Activated T-helper 1 cell treated with anti-CD3 and anti-CD28 coated beads, Interleukin-12 subunit alpha, Interleukin-12 subunit beta, Interleukin-2, Interleukin-4 antibody, amounts not matched to agents 30 ng/mL and 10 ng/mL and 1 ng/mL, durations not matched to agents 14 hours and 24 hours and 36 hours (primary cell): ENCODE results near the gene IFNA13. TPM values are rescaled to one million over a fixed set of nuclear protein-coding genes. Genes with fewer than 3 reads are reported as not detected.

Experiments used
- DNase-seq: peaks from one replicate; pipeline ENCODE4 v3.0.0; 2021; ENCODE audit warnings: low spot score
- H3K27ac Mint-ChIP-seq: one replicate; pipeline ENCODE4 v1.8.0; 2021; ENCODE audit warnings: mild to moderate bottlenecking, mixed read lengths
- H3K27me3 Mint-ChIP-seq: one replicate; pipeline ENCODE4 v1.8.0; 2022; ENCODE audit warnings: mild to moderate bottlenecking, moderate library complexity, mixed read lengths; ENCODE audit not compliant: insufficient read depth
- H3K36me3 Mint-ChIP-seq: one replicate; pipeline ENCODE4 v1.8.0; 2021; ENCODE audit warnings: low read depth, mixed read lengths
- H3K4me1 Mint-ChIP-seq: one replicate; pipeline ENCODE4 v1.8.0; 2021; ENCODE audit warnings: low read depth, mixed read lengths
- H3K4me3 Mint-ChIP-seq: one replicate; pipeline ENCODE4 v1.8.0; 2021; ENCODE audit warnings: mild to moderate bottlenecking, moderate library complexity, mixed read lengths
- H3K9me3 Mint-ChIP-seq: one replicate; pipeline ENCODE4 v1.8.0; 2021; ENCODE audit warnings: mixed read lengths
- intact Hi-C: fragments of 100-400 bp; cut with micrococcal nuclease; formaldehyde crosslinking; loops from one replicate; pipeline ENCODE4 v1.15.1; 2024
- total RNA-seq: library from RNA; stranded (reverse); gene quantifications from 2 replicates; pipeline ENCODE4 v1.2.3, GENCODE V29; 2022

Gene IFNA13
- total RNA-seq, 1 donor from 2014 or later, result not detected

GRCh38 chr9:21340735-21341134 lies 27.1 kb downstream of the IFNA13 start:
- no peak for DNase-seq
- H3K9me3 Mint-ChIP-seq, result peaks cover 12% of the 10 kb centered on the region
- H3K4me3 Mint-ChIP-seq, result no peak overlapping the region
- peaks cover 1% of the 10 kb centered on the region for H3K36me3 Mint-ChIP-seq
- peaks cover 48% of the 10 kb centered on the region for H3K27me3 Mint-ChIP-seq
- H3K27ac Mint-ChIP-seq, result no peak overlapping the region
- intact Hi-C loops, result no loop called here
- no peaks in the 10 kb centered on the region for H3K4me1 Mint-ChIP-seq

- Mint-ChIP-seq H3K27ac (no peak overlapping the region), H3K4me3 (peak overlapping the region; percentile 70), H3K9me3 (no peaks in the 10 kb centered on the region), H3K4me1 (peaks cover 21% of the 10 kb centered on the region), H3K27me3 (peaks cover 20% of the 10 kb centered on the region), H3K36me3 (peaks cover 17% of the 10 kb centered on the region)
- DNase-seq, result no peak
- intact Hi-C loops, result loop anchor here (10.0 kb wide), 3 partner anchors 302 to 908 kb away; partner anchors contain the start of genes FOCAD and HACD4
Observed at GRCh38 chr9:21336457-21336856, 31.4 kb downstream of the IFNA13 start.

- intact Hi-C loops, result loop anchor here (1.0 to 10.0 kb wide), 7 partner anchors 9 to 910 kb away; partner anchors contain the start of genes FOCAD and HACD4
- no peaks in the 10 kb centered on the region for H3K9me3 Mint-ChIP-seq
- H3K4me1 Mint-ChIP-seq, result peaks cover 32% of the 10 kb centered on the region
- peaks cover 25% of the 10 kb centered on the region for H3K36me3 Mint-ChIP-seq
- H3K27me3 Mint-ChIP-seq, result peaks cover 13% of the 10 kb centered on the region
- peak; percentile 75 for DNase-seq
- peak within 1 kb of the TSS; percentile 85 for H3K27ac Mint-ChIP-seq
- H3K4me3 Mint-ChIP-seq, result peak within 1 kb of the TSS; percentile 92
Observed at GRCh38 chr9:21334701-21335632, 32.9 kb downstream of the IFNA13 start, which contains the start of gene KLHL9. TSS of gene KLHL9 (minus strand) at chr9:21335404. CDS start at chr9:21334859, 545 bp downstream.

- peak overlapping the region; percentile 92 for H3K4me3 Mint-ChIP-seq
- peaks cover 33% of the 10 kb centered on the region for H3K4me1 Mint-ChIP-seq
- peaks cover 6% of the 10 kb centered on the region for H3K27me3 Mint-ChIP-seq
- no peaks in the 10 kb centered on the region for H3K9me3 Mint-ChIP-seq
- DNase-seq, result no peak
- intact Hi-C loops, result loop anchor here (10.0 kb wide), 3 partner anchors 298 to 912 kb away; partner anchors contain the start of genes FOCAD and HACD4
- H3K27ac Mint-ChIP-seq, result no peak overlapping the region
- H3K36me3 Mint-ChIP-seq, result peaks cover 29% of the 10 kb centered on the region
Observed at GRCh38 chr9:21333226-21333625, 34.6 kb downstream of the IFNA13 start.

GRCh38 chr9:21331676-21332402 lies 36.0 kb downstream of the IFNA13 start:
- no peak overlapping the region for H3K4me3 Mint-ChIP-seq
- intact Hi-C loops, result loop anchor here (10.0 kb wide), 3 partner anchors 297 to 913 kb away; partner anchors contain the start of genes FOCAD and HACD4

GRCh38 chr9:21326526-21327139 lies 41.2 kb downstream of the IFNA13 start:
- H3K9me3 Mint-ChIP-seq, result no peaks in the 10 kb centered on the region
- no peaks in the 10 kb centered on the region for H3K27me3 Mint-ChIP-seq
- H3K4me1 Mint-ChIP-seq, result peaks cover 29% of the 10 kb centered on the region
- no peak overlapping the region for H3K4me3 Mint-ChIP-seq
- H3K27ac Mint-ChIP-seq, result no peak overlapping the region
- peaks cover 38% of the 10 kb centered on the region for H3K36me3 Mint-ChIP-seq
- intact Hi-C loops, result loop anchor here (1.0 to 5.0 kb wide), 8 partner anchors 9 to 463 kb away; partner anchors contain the start of gene KLHL9
- no peak for DNase-seq

More at GRCh38 chr9:21331676-21332402, 36.0 kb downstream of the IFNA13 start:
- Mint-ChIP-seq H3K36me3 (peaks cover 29% of the 10 kb centered on the region), H3K27me3 (peaks cover 1% of the 10 kb centered on the region), H3K27ac (no peak overlapping the region), H3K4me1 (peaks cover 39% of the 10 kb centered on the region), H3K9me3 (no peaks in the 10 kb centered on the region)
- no peak for DNase-seq

- intact Hi-C loops, result no loop called here
- no peak overlapping the region for H3K4me3 Mint-ChIP-seq
- H3K36me3 Mint-ChIP-seq, result peaks cover 33% of the 10 kb centered on the region
- H3K9me3 Mint-ChIP-seq, result no peaks in the 10 kb centered on the region
- H3K27me3 Mint-ChIP-seq, result no peaks in the 10 kb centered on the region
- no peak overlapping the region for H3K27ac Mint-ChIP-seq
- peaks cover 18% of the 10 kb centered on the region for H3K4me1 Mint-ChIP-seq
- DNase-seq, result no peak
Observed at GRCh38 chr9:21324047-21324446, 43.8 kb downstream of the IFNA13 start.

- DNase-seq, result no peak
- H3K4me1 Mint-ChIP-seq, result peaks cover 22% of the 10 kb centered on the region
- H3K27ac Mint-ChIP-seq, result no peak overlapping the region
- no peak overlapping the region for H3K4me3 Mint-ChIP-seq
- no peaks in the 10 kb centered on the region for H3K9me3 Mint-ChIP-seq
- peaks cover 31% of the 10 kb centered on the region for H3K36me3 Mint-ChIP-seq
- intact Hi-C loops, result no loop called here
- no peaks in the 10 kb centered on the region for H3K27me3 Mint-ChIP-seq
Observed at GRCh38 chr9:21322911-21323461, 44.9 kb downstream of the IFNA13 start.

- Mint-ChIP-seq H3K27me3 (peaks cover 9% of the 10 kb centered on the region), H3K36me3 (peaks cover 24% of the 10 kb centered on the region), H3K4me1 (peaks cover 11% of the 10 kb centered on the region), H3K4me3 (no peak overlapping the region), H3K9me3 (no peaks in the 10 kb centered on the region), H3K27ac (no peak overlapping the region)
- DNase-seq, result no peak
- intact Hi-C loops, result no loop called here
Observed at GRCh38 chr9:21320465-21320864, 47.4 kb downstream of the IFNA13 start.

GRCh38 chr9:21317956-21318923 lies 49.6 kb downstream of the IFNA13 start:
- H3K27me3 Mint-ChIP-seq, result peaks cover 22% of the 10 kb centered on the region
- no peak overlapping the region for H3K4me3 Mint-ChIP-seq
- H3K27ac Mint-ChIP-seq, result no peak overlapping the region
- intact Hi-C loops, result loop anchor here (1.0 kb wide), 3 partner anchors 78 to 471 kb away; no protein-coding TSS in a partner anchor
- peaks cover 15% of the 10 kb centered on the region for H3K36me3 Mint-ChIP-seq
- DNase-seq, result no peak
- peaks cover 4% of the 10 kb centered on the region for H3K4me1 Mint-ChIP-seq
- H3K9me3 Mint-ChIP-seq, result no peaks in the 10 kb centered on the region
